HEK293 (cell line): ENCODE results near the gene B4GALNT1.
A peak's percentile ranks its signal among the peaks of the same experiment; 100 is the strongest.

Source experiments
- CTCF ChIA-PET: fragments of 350-600 bp; formaldehyde crosslinking; extraction: SDS; loops from one replicate; lab custom pipeline; 2021; ENCODE audit warnings: antibody characterized with exemption; lab: Yijun Ruan, JAX
- POLR2A ChIA-PET: fragments of 300-600 bp; formaldehyde crosslinking; extraction: SDS; loops from one replicate; lab custom pipeline; 2020; ENCODE audit warnings: antibody characterized with exemption, inconsistent platforms; lab: Yijun Ruan, JAX
- H3K27ac ChIP-seq: fragments of 200-500 bp; sonication (Bioruptor generic); 2 replicates; pipeline ENCODE4 v1.5.1; 2014; ENCODE audit warnings: low read depth, low read length, control low read depth, inconsistent platforms; ENCODE audit errors: extremely low read depth
- H3K36me3 ChIP-seq, 2 experiments: fragments of 200-500 bp in 1 of 2; sonication (Bioruptor generic) in 1 of 2; 1 replicate in 1 of 2; 2 replicates in 1 of 2; pipeline ENCODE4 v1.5.1; 2014 to 2017; ENCODE audit warnings: inconsistent platforms in 2 of 2, low read length in 2 of 2; ENCODE audit not compliant: control insufficient read depth in 2 of 2, insufficient read depth in 1 of 2
- H3K4me1 ChIP-seq: fragments of 200-500 bp; sonication (Bioruptor generic); 2 replicates; pipeline ENCODE4 v1.5.1; 2014; ENCODE audit warnings: mild to moderate bottlenecking, low read length, inconsistent platforms; ENCODE audit not compliant: control insufficient read depth, insufficient read depth
- H3K4me3 ChIP-seq: 2 replicates; pipeline ENCODE4 v1.5.1; 2011; ENCODE audit warnings: low read depth, mild to moderate bottlenecking, control low read depth, low read length, moderate library complexity
- H3K9me3 ChIP-seq: fragments of 200-500 bp; sonication (Bioruptor generic); 2 replicates; pipeline ENCODE4 v1.5.1; 2014; ENCODE audit warnings: low read depth, low read length, inconsistent platforms; ENCODE audit not compliant: control insufficient read depth, insufficient read depth
- PRDM1 ChIP-seq: fragments of 450-650 bp; formaldehyde crosslinking; IDR thresholded peaks from 2 replicates; pipeline ENCODE4; 2016; ENCODE audit warnings: missing biosample characterization, missing genetic modification characterization
- PRDM10 ChIP-seq: fragments of 450-650 bp; formaldehyde crosslinking; IDR thresholded peaks from 2 replicates; pipeline ENCODE4 v1.5.1; 2016; ENCODE audit warnings: missing biosample characterization, missing genetic modification characterization
- PRDM4 ChIP-seq: fragments of 450-650 bp; formaldehyde crosslinking; IDR thresholded peaks from 2 replicates; pipeline ENCODE4 v1.5.1; 2017; ENCODE audit warnings: missing biosample characterization, missing genetic modification characterization
- REPIN1 ChIP-seq: fragments of 450-650 bp; formaldehyde crosslinking; IDR thresholded peaks from 2 replicates; pipeline ENCODE4 v1.5.1; 2017; ENCODE audit warnings: missing biosample characterization, missing genetic modification characterization, low read depth
- ZBTB10 ChIP-seq: fragments of 450-650 bp; formaldehyde crosslinking; IDR thresholded peaks from 2 replicates; pipeline ENCODE4 v1.5.1; 2016; ENCODE audit warnings: missing biosample characterization, missing genetic modification characterization
- ZBTB20 ChIP-seq: fragments of 450-650 bp; formaldehyde crosslinking; IDR thresholded peaks from 2 replicates; pipeline ENCODE4 v1.5.1; 2016; ENCODE audit warnings: missing biosample characterization, missing genetic modification characterization
- ZFHX2 ChIP-seq: fragments of 450-650 bp; formaldehyde crosslinking; conservative IDR thresholded peaks from 2 replicates; pipeline ENCODE4 v1.5.1; 2016; ENCODE audit warnings: missing biosample characterization, missing genetic modification characterization
- ZNF211 ChIP-seq: fragments of 450-650 bp; formaldehyde crosslinking; IDR thresholded peaks from 2 replicates; pipeline ENCODE4 v1.5.1; 2016; ENCODE audit warnings: low read depth, missing biosample characterization, missing genetic modification characterization
- ZNF366 ChIP-seq: fragments of 450-650 bp; formaldehyde crosslinking; conservative IDR thresholded peaks from 2 replicates; pipeline ENCODE4 v1.5.1; 2016; ENCODE audit warnings: missing biosample characterization, missing genetic modification characterization
- ZNF391 ChIP-seq: fragments of 450-650 bp; formaldehyde crosslinking; IDR thresholded peaks from 2 replicates; pipeline ENCODE4 v1.5.1; 2016; ENCODE audit warnings: low read depth, missing biosample characterization, missing genetic modification characterization, borderline replicate concordance
- ZNF530 ChIP-seq: fragments of 450-650 bp; formaldehyde crosslinking; IDR thresholded peaks from 2 replicates; pipeline ENCODE4 v1.5.1; 2016; ENCODE audit warnings: low read depth, missing biosample characterization, missing genetic modification characterization
- ZNF580 ChIP-seq: fragments of 450-650 bp; formaldehyde crosslinking; IDR thresholded peaks from 2 replicates; pipeline ENCODE4 v1.5.1; 2016; ENCODE audit warnings: missing biosample characterization, missing genetic modification characterization
- ZNF596 ChIP-seq: fragments of 450-650 bp; IDR thresholded peaks from 2 replicates; pipeline ENCODE4 v1.5.0; 2018; ENCODE audit warnings: missing biosample characterization, mild to moderate bottlenecking, missing genetic modification characterization, moderate library complexity
- ZNF626 ChIP-seq: fragments of 450-650 bp; sonication (Bioruptor Pico); formaldehyde crosslinking; IDR thresholded peaks from 2 replicates; pipeline ENCODE4 v1.5.1; 2018; ENCODE audit warnings: missing biosample characterization, missing genetic modification characterization, inconsistent platforms
- ZNF692 ChIP-seq: fragments of 450-650 bp; formaldehyde crosslinking; IDR thresholded peaks from 2 replicates; pipeline ENCODE4 v1.5.1; 2016; ENCODE audit warnings: missing biosample characterization, missing genetic modification characterization

B4GALNT1 gene

DNA sequence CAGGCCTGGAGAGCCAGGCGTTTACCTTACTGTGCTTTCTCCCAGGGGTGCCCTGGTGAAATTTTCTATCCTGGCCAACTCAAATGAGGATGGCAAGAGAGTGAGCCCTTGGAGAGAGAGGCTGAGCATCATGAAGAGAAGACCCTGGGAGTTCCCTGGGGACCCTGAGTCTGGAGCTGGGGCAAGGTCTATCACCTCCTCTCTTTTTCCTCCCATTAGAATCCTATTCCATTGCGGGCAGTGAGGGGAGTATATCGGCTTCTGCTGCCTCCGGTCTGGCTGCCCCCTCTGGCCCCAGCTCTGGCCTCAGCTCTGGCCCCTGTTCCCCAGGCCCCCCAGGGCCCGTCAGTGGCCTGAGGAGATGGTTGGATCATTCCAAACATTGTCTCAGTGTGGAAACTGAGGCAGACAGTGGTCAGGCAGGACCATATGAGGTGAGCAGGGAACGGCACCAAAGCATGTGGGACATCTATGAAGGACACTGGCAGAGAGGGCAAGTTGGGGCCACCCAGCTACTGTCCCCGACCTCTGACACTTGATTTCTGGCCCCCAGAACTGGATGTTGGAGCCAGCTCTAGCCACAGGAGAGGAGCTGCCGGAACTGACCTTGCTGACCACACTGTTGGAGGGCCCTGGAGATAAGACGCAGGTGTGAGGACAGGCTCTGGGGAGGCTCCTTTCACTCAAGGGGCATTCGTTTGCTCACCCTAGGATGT is 20.1 kb downstream of the B4GALNT1 start:
- H3K27ac ChIP-seq: no peak overlapping the region
- H3K4me1 ChIP-seq: peaks cover 2% of the 10 kb centered on the region
- no peaks in the 10 kb centered on the region for H3K9me3 ChIP-seq
- ChIA-PET POLR2A (no interaction called here), CTCF (interaction anchor here (1.0 to 5.7 kb wide), 3 partner anchors 10 to 29 kb away, joined by 3 to 54 read pairs (median 5); partner anchors contain the start of gene B4GALNT1)
- H3K36me3 ChIP-seq: peaks cover 0 to 65% of the 10 kb centered on the region in 2 experiments; a peak in 1 of 3 replicates
- no peak overlapping the region for H3K4me3 ChIP-seq
- TF ChIP-seq ZNF211 (tag by site-specific recombination): no peak
- TF ChIP-seq PRDM4 (tag by site-specific recombination): no peak
- no peak for TF ChIP-seq ZNF692
- peak; percentile 16; the same call in 1 of the 2 replicates for TF ChIP-seq PRDM10 (tag by site-specific recombination)
- no peak for TF ChIP-seq ZNF391 (tag by site-specific recombination)

GRCh38 chr12:57611827-57612710 is 20.9 kb downstream of the B4GALNT1 start:
- Histone ChIP-seq H3K36me3 (peaks cover 0 to 61% of the 10 kb centered on the region in 2 experiments; a peak in 1 of 3 replicates), H3K9me3 (no peaks in the 10 kb centered on the region), H3K27ac (no peak overlapping the region), H3K4me1 (peaks cover 2% of the 10 kb centered on the region), H3K4me3 (peak overlapping the region; percentile 63)
- ChIA-PET CTCF (interaction anchor here (0.5 to 5.7 kb wide), 4 partner anchors 10 to 379 kb away, joined by 3 to 54 read pairs (median 4); no protein-coding TSS in a partner anchor), POLR2A (interaction anchor here (0.6 to 1.4 kb wide), 6 partner anchors 8 to 303 kb away, joined by 3 to 7 read pairs (median 4); partner anchors contain the start of gene PIP4K2C)
- TF ChIP-seq ZNF626 (tag by site-specific recombination): no peak
- TF ChIP-seq ZNF530 (tag by site-specific recombination): no peak
- TF ChIP-seq REPIN1 (tag by site-specific recombination): no peak
- TF ChIP-seq ZNF366 (tag by site-specific recombination): peak; percentile 37; the same call in 1 of the 2 replicates
- no peak for TF ChIP-seq ZNF596 (tag by site-specific recombination)
- no peak for TF ChIP-seq ZBTB10 (tag by site-specific recombination)
- TF ChIP-seq PRDM10 (tag by site-specific recombination): peak; percentile 92
- no peak for TF ChIP-seq PRDM1 (tag by site-specific recombination)
- TF ChIP-seq ZBTB20 (tag by site-specific recombination): no peak
- no peak for TF ChIP-seq ZNF580
- no peak for TF ChIP-seq ZFHX2
